OCI-LY7 (cell line): ENCODE results near the gene EDN1. TPM values are rescaled to one million over a fixed set of nuclear protein-coding genes. Genes with fewer than 3 reads are reported as not detected.

Experiments
- BruUV-seq: library from RNA; stranded (reverse); fragments of 400-500 nt; replicated peaks from 2 replicates; lab custom pipeline; 2021; lab: Mats Ljungman, UMichigan
- CTCF ChIA-PET: fragments of 300-600 bp; sonication (Branson Sonifier 250); formaldehyde crosslinking; loops from one replicate; lab custom pipeline; 2022; ENCODE audit warnings: antibody characterized with exemption; ENCODE audit not compliant: unreplicated experiment; lab: Charles Lee
- POLR2A ChIA-PET: fragments of 300-600 bp; sonication (Branson Sonifier 250); formaldehyde crosslinking; loops from one replicate; lab custom pipeline; 2022; ENCODE audit warnings: antibody characterized with exemption; lab: Charles Lee
- DNase-seq: peaks from one replicate; pipeline ENCODE4 v3.0.0-alpha.2; 2015; ENCODE audit warnings: low spot score
- H2AFZ ChIP-seq: fragments of 200-600 bp; sonication (generic), shearing (Covaris generic); 2 replicates; pipeline ENCODE4 v1.6.1; 2014; ENCODE audit warnings: mild to moderate bottlenecking, antibody characterized with exemption, low read length, moderate library complexity
- H3K27ac ChIP-seq: fragments of 200-600 bp; sonication (generic); 2 replicates; pipeline ENCODE4 v1.5.1; 2014; ENCODE audit warnings: mixed run types, low read depth, mild to moderate bottlenecking, moderate library complexity, low read length, inconsistent platforms; ENCODE audit not compliant: poor library complexity, severe bottlenecking
- H3K36me3 ChIP-seq: fragments of 200-600 bp; sonication (generic); 2 replicates; pipeline ENCODE4 v1.6.1; 2014; ENCODE audit warnings: mild to moderate bottlenecking, antibody characterized with exemption, low read length, moderate library complexity, mixed read lengths; ENCODE audit not compliant: insufficient read depth
- H3K4me1 ChIP-seq: fragments of 200-600 bp; sonication (generic); 2 replicates; pipeline ENCODE4 v1.5.1; 2014; ENCODE audit warnings: mild to moderate bottlenecking, low read length; ENCODE audit not compliant: insufficient read depth, poor library complexity, severe bottlenecking
- H3K4me2 ChIP-seq: fragments of 200-600 bp; sonication (generic); 2 replicates; pipeline ENCODE4 v1.6.1; 2014; ENCODE audit warnings: mild to moderate bottlenecking, low read length
- H3K4me3 ChIP-seq: fragments of 200-600 bp; sonication (generic); 2 replicates; pipeline ENCODE4 v1.5.1; 2014; ENCODE audit warnings: mild to moderate bottlenecking, low read depth, low read length; ENCODE audit not compliant: poor library complexity, severe bottlenecking
- H3K79me2 ChIP-seq: fragments of 200-600 bp; sonication (generic); 2 replicates; pipeline ENCODE4 v1.6.1; 2016; ENCODE audit warnings: low read depth, mild to moderate bottlenecking, low read length, moderate library complexity, mixed read lengths; ENCODE audit not compliant: insufficient read depth
- H3K9me2 ChIP-seq: fragments of 200-600 bp; sonication (generic); 2 replicates; pipeline ENCODE4 v1.6.1; 2016; ENCODE audit warnings: mild to moderate bottlenecking, low read length, mixed read lengths; ENCODE audit not compliant: insufficient read depth
- H3K9me3 ChIP-seq: fragments of 200-600 bp; sonication (generic); 2 replicates; pipeline ENCODE4 v1.6.1; 2014; ENCODE audit warnings: mild to moderate bottlenecking, mixed run types, low read length, mixed read lengths
- H4K20me1 ChIP-seq: fragments of 200-600 bp; sonication (generic); 2 replicates; pipeline ENCODE4 v1.6.1; 2014; ENCODE audit warnings: mild to moderate bottlenecking, antibody characterized with exemption, low read length, moderate library complexity, mixed read lengths; ENCODE audit not compliant: insufficient read depth
- EZH2phosphoT487 ChIP-seq: fragments of 200-600 bp; sonication (generic); IDR thresholded peaks from 2 replicates; pipeline ENCODE4 v1.6.1; 2018; ENCODE audit warnings: low read depth, borderline replicate concordance, mild to moderate bottlenecking, mixed run types, antibody characterized with exemption, low read length, moderate library complexity, mixed read lengths
- intact Hi-C: fragments of 100-400 bp; cut with micrococcal nuclease; formaldehyde crosslinking; loops from one replicate; pipeline ENCODE4 v1.10.0; 2022; ENCODE audit not compliant: unreplicated experiment
- total RNA-seq, 2 experiments: library from RNA; depleted of rRNA in 1 of 2; stranded (reverse); fragments of >200 nt in 1 of 2; shearing (Covaris generic) in 1 of 2; gene quantifications; 2 replicates each; pipeline ENCODE4 v1.2.3, GENCODE V29; 2014 to 2022
- TF ChIP-seq, protein P1 (sequence below): fragments of 200-600 bp; sonication (generic); conservative IDR thresholded peaks from 2 replicates; pipeline ENCODE4 v1.5.1; 2014; ENCODE audit warnings: mild to moderate bottlenecking, antibody characterized with exemption, low read length, moderate library complexity, mixed read lengths

EDN1 gene
- total RNA-seq, 2 experiments from 2014 or later = not detected

DNA sequence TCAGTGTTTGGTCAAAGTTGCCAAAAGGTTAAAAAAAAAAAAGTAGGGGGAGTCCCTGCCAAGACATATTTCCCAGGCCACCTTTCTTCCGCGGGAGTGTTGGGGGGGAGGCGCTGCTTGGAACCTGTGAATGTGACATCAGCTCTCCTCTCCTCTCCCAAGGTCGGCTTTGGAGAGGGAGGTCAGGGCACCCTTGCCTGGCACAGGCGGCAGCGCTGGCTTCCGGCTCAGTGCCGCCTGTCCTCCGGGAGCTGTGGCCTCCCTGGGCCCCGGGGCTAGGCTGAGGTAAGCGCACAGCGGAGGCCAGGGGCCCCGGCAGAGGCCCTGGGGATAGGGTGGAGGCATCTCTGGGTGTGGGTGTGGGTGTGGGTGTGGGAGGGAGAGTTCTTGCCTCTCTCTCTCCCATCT lies 1.9 kb upstream of the EDN1 start:
- no peak overlapping the region for H3K4me2 ChIP-seq
- no TSS peak for BruUV-seq
- H3K9me3 ChIP-seq = no peaks in the 10 kb centered on the region
- no peak for TF ChIP-seq EZH2phosphoT487
- TF ChIP-seq, protein P1, sequence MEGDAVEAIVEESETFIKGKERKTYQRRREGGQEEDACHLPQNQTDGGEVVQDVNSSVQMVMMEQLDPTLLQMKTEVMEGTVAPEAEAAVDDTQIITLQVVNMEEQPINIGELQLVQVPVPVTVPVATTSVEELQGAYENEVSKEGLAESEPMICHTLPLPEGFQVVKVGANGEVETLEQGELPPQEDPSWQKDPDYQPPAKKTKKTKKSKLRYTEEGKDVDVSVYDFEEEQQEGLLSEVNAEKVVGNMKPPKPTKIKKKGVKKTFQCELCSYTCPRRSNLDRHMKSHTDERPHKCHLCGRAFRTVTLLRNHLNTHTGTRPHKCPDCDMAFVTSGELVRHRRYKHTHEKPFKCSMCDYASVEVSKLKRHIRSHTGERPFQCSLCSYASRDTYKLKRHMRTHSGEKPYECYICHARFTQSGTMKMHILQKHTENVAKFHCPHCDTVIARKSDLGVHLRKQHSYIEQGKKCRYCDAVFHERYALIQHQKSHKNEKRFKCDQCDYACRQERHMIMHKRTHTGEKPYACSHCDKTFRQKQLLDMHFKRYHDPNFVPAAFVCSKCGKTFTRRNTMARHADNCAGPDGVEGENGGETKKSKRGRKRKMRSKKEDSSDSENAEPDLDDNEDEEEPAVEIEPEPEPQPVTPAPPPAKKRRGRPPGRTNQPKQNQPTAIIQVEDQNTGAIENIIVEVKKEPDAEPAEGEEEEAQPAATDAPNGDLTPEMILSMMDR = no peak
- H3K79me2 ChIP-seq = no peaks in the 10 kb centered on the region
- H3K4me1 ChIP-seq = no peaks in the 10 kb centered on the region
- no peak overlapping the region for H3K4me3 ChIP-seq
- no peak overlapping the region for H2AFZ ChIP-seq
- intact Hi-C loops = loop anchor here (5.0 kb wide), 1 partner anchor 586 kb away; no protein-coding TSS in a partner anchor
- H3K27ac ChIP-seq = no peak overlapping the region
- POLR2A ChIA-PET = no interaction called here
- no peak for DNase-seq
- CTCF ChIA-PET = no interaction called here
- H3K9me2 ChIP-seq = no peaks in the 10 kb centered on the region
- H3K36me3 ChIP-seq = no peaks in the 10 kb centered on the region
- H4K20me1 ChIP-seq = no peaks in the 10 kb centered on the region

DNA sequence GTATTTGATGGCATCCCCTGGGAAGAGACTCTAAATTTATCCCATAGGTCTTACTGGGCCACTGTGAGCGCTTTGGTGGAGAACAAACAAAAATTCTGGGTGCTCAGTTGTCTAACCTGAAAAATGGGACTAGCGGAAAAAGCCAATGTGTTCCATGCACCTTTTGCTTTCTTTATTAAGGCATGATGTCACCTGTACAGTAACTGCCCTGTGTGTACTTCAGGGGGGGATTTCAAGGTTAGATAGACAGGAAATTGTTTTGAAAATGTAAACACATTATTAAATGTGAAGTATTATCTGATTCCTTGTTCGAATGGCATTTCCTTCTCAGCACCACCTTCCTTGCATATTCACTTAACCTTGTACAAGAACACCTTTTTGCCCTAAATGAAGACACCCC lies 1.2 kb upstream of the EDN1 start:
- H4K20me1 ChIP-seq = no peaks in the 10 kb centered on the region
- 0 out of 2 replicates have a peak overlapping the region, but pooled peaks have one; percentile 60 for H3K4me2 ChIP-seq
- no TSS peak for BruUV-seq
- no peak overlapping the region for H2AFZ ChIP-seq
- POLR2A ChIA-PET = interaction anchor here (1.0 kb wide), 1 partner anchor 9 kb away, joined by 3 read pairs; no protein-coding TSS in a partner anchor
- no peaks in the 10 kb centered on the region for H3K36me3 ChIP-seq
- no peaks in the 10 kb centered on the region for H3K9me2 ChIP-seq
- TF ChIP-seq EZH2phosphoT487 = no peak
- TF ChIP-seq, protein P1 = no peak
- H3K9me3 ChIP-seq = no peaks in the 10 kb centered on the region
- CTCF ChIA-PET = no interaction called here
- intact Hi-C loops = loop anchor here (1.0 to 5.0 kb wide), 3 partner anchors 316 to 634 kb away; no protein-coding TSS in a partner anchor
- no peak for DNase-seq
- H3K27ac ChIP-seq = no peak overlapping the region
- no peaks in the 10 kb centered on the region for H3K79me2 ChIP-seq
- no peaks in the 10 kb centered on the region for H3K4me1 ChIP-seq
- H3K4me3 ChIP-seq = no peak overlapping the region

DNA sequence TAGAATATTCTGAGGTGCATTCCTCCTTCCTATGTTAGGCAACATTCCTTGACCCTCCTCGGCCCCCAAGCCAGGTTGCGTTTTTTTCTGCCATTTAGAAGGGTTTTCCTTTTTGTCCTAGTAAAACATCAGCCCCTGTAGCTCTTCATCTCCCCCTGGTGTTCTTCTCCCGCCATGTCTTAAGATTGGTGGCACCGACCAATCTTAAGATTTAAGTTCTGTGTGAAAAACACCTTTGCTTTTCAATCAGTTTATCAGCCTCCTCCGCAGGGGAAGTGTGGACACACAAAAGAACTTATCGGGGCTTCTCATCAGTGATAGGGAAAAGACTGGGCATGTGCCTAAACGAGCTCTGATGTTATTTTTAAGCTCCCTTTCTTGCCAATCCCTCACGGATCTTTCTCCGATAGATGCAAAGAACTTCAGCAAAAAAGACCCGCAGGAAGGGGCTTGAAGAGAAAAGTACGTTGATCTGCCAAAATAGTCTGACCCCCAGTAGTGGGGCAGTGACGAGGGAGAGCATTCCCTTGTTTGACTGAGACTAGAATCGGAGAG lies 719 bp upstream of the EDN1 start:
- TF ChIP-seq, protein P1 = peak; percentile 84
- no peak; the same call in 1 of the 2 replicates for TF ChIP-seq EZH2phosphoT487
- H3K4me2 ChIP-seq = peak overlapping the region; percentile 60
- no TSS peak for BruUV-seq
- no peak overlapping the region for H3K27ac ChIP-seq
- no peaks in the 10 kb centered on the region for H4K20me1 ChIP-seq
- peak; percentile 64 for DNase-seq
- no peaks in the 10 kb centered on the region for H3K4me1 ChIP-seq
- no peaks in the 10 kb centered on the region for H3K36me3 ChIP-seq
- intact Hi-C loops = loop anchor here (1.0 to 5.0 kb wide), 3 partner anchors 316 to 634 kb away; no protein-coding TSS in a partner anchor
- no peaks in the 10 kb centered on the region for H3K9me2 ChIP-seq
- no peaks in the 10 kb centered on the region for H3K79me2 ChIP-seq
- peak overlapping the region; percentile 73; the same call in 1 of the 2 replicates for H2AFZ ChIP-seq
- CTCF ChIA-PET = interaction anchor here (0.5 to 0.9 kb wide), 3 partner anchors 10 to 319 kb away, joined by 3 to 4 read pairs (median 4); no protein-coding TSS in a partner anchor
- H3K4me3 ChIP-seq = peak overlapping the region; percentile 57
- no peaks in the 10 kb centered on the region for H3K9me3 ChIP-seq
- POLR2A ChIA-PET = interaction anchor here (1.0 kb wide), 1 partner anchor 9 kb away, joined by 3 read pairs; no protein-coding TSS in a partner anchor
